H9 (cell line): ENCODE measurements around the gene AMOT. TPM values are rescaled to one million over a fixed set of nuclear protein-coding genes. Genes with fewer than 3 reads are reported as not detected.
A peak's percentile ranks its signal among the peaks of the same experiment; 100 is the strongest.

Experiments
- DNase-seq: peaks from one replicate; pipeline ENCODE4 v3.0.0-alpha.2; 2017
- H2AFZ ChIP-seq: one replicate; pipeline ENCODE4 v1.6.1; 2013; ENCODE audit warnings: mild to moderate bottlenecking, low read length, control low read depth, moderate library complexity
- H2AK5ac ChIP-seq: 2 replicates; pipeline ENCODE4 v1.6.1; 2013; ENCODE audit warnings: low read length, control low read depth, mixed read lengths; ENCODE audit not compliant: insufficient read length
- H2BK120ac ChIP-seq: one replicate; pipeline ENCODE4 v1.6.1; 2013; ENCODE audit warnings: low read depth, mild to moderate bottlenecking, low read length, control low read depth, inconsistent platforms; ENCODE audit not compliant: poor library complexity, severe bottlenecking
- H2BK12ac ChIP-seq: 2 replicates; pipeline ENCODE4 v1.6.1; 2013; ENCODE audit warnings: low read length, control low read depth, mixed read lengths, low read depth; ENCODE audit not compliant: insufficient read length
- H2BK15ac ChIP-seq: 2 replicates; pipeline ENCODE4 v1.6.1; 2013; ENCODE audit warnings: low read depth, low read length, control low read depth
- H2BK20ac ChIP-seq: one replicate; pipeline ENCODE4 v1.6.1; 2013; ENCODE audit warnings: low read depth, mild to moderate bottlenecking, low read length, control low read depth, inconsistent platforms; ENCODE audit not compliant: poor library complexity, severe bottlenecking
- H2BK5ac ChIP-seq: 2 replicates; pipeline ENCODE4 v1.6.1; 2013; ENCODE audit warnings: low read length, control low read depth, mixed read lengths; ENCODE audit not compliant: insufficient read length
- H3K14ac ChIP-seq: 2 replicates; pipeline ENCODE4 v1.6.1; 2013; ENCODE audit warnings: low read length, control low read depth; ENCODE audit not compliant: insufficient read depth
- H3K18ac ChIP-seq: 2 replicates; pipeline ENCODE4 v1.6.1; 2013; ENCODE audit warnings: low read depth, mild to moderate bottlenecking, mixed read lengths, low read length, control low read depth; ENCODE audit not compliant: insufficient read length
- H3K23ac ChIP-seq: 2 replicates; pipeline ENCODE4 v1.6.1; 2013; ENCODE audit warnings: low read length, control low read depth, mixed read lengths, low read depth; ENCODE audit not compliant: insufficient read length
- H3K23me2 ChIP-seq: 2 replicates; pipeline ENCODE4 v1.6.1; 2013; ENCODE audit warnings: low read depth, mild to moderate bottlenecking, mixed read lengths, low read length, control low read depth; ENCODE audit not compliant: insufficient read length, poor library complexity, severe bottlenecking
- H3K27ac ChIP-seq: 2 replicates; pipeline ENCODE4 v1.5.1; 2013; ENCODE audit warnings: low read length, control low read depth, mixed read lengths, low read depth; ENCODE audit not compliant: insufficient read length
- H3K27me3 ChIP-seq: 2 replicates; pipeline ENCODE4 v1.6.1; 2013; ENCODE audit warnings: low read length, control low read depth, inconsistent platforms; ENCODE audit not compliant: insufficient read depth
- H3K4ac ChIP-seq: 2 replicates; pipeline ENCODE4 v1.6.1; 2013; ENCODE audit warnings: low read depth, mild to moderate bottlenecking, control low read depth, inconsistent platforms, low read length, moderate library complexity
- H3K4me1 ChIP-seq: 2 replicates; pipeline ENCODE4 v1.6.1; 2013; ENCODE audit warnings: low read length, control low read depth, inconsistent platforms; ENCODE audit not compliant: insufficient read depth
- H3K4me2 ChIP-seq: 2 replicates; pipeline ENCODE4 v1.6.1; 2013; ENCODE audit warnings: low read length, control low read depth, mixed read lengths; ENCODE audit not compliant: insufficient read length, insufficient read depth
- H3K56ac ChIP-seq: 2 replicates; pipeline ENCODE4 v1.6.1; 2013; ENCODE audit warnings: low read depth, mild to moderate bottlenecking, mixed read lengths, low read length, control low read depth; ENCODE audit not compliant: insufficient read length
- H3K79me1 ChIP-seq: 2 replicates; pipeline ENCODE4 v1.6.1; 2013; ENCODE audit warnings: low read depth, mild to moderate bottlenecking, moderate library complexity, low read length, control low read depth, inconsistent platforms; ENCODE audit not compliant: insufficient read depth, poor library complexity, severe bottlenecking
- H3K79me2 ChIP-seq: 2 replicates; pipeline ENCODE4 v1.6.1; 2013; ENCODE audit warnings: low read length, control low read depth, inconsistent platforms; ENCODE audit not compliant: insufficient read depth
- H3K9ac ChIP-seq: 2 replicates; pipeline ENCODE4 v1.6.1; 2013; ENCODE audit warnings: low read length, control low read depth, mixed read lengths; ENCODE audit not compliant: insufficient read length; ENCODE audit errors: extremely low read depth
- H3K9me3 ChIP-seq: one replicate; pipeline ENCODE4 v1.6.1; 2013; ENCODE audit warnings: low read depth, low read length, inconsistent platforms; ENCODE audit not compliant: control insufficient read depth
- H3T11ph ChIP-seq: one replicate; pipeline ENCODE4 v1.6.1; 2013; ENCODE audit warnings: mild to moderate bottlenecking, low read length, control low read depth, inconsistent platforms
- H4K20me1 ChIP-seq: one replicate; pipeline ENCODE4 v1.6.1; 2013; ENCODE audit not compliant: control insufficient read depth, insufficient read length, insufficient read depth
- H4K5ac ChIP-seq: 2 replicates; pipeline ENCODE4 v1.6.1; 2013; ENCODE audit warnings: low read depth, mild to moderate bottlenecking, mixed read lengths, low read length, control low read depth; ENCODE audit not compliant: insufficient read length
- H4K8ac ChIP-seq: replicated peaks from 2 replicates; pipeline ENCODE4 v1.6.1; 2013; ENCODE audit warnings: low read length, control low read depth, mixed read lengths, low read depth; ENCODE audit not compliant: insufficient read length
- H4K91ac ChIP-seq: 2 replicates; pipeline ENCODE4 v1.6.1; 2013; ENCODE audit warnings: low read depth, mild to moderate bottlenecking, moderate library complexity, mixed read lengths, low read length, control low read depth; ENCODE audit not compliant: insufficient read length
- H3K27ac Mint-ChIP-seq, 3 experiments: 2 replicates in 2 of 3; 3 replicates in 1 of 3; pipeline ENCODE4 v1.8.0; 2020 to 2021; ENCODE audit warnings: mixed read lengths in 3 of 3, mild to moderate bottlenecking in 1 of 3, moderate library complexity in 1 of 3
- H3K27me3 Mint-ChIP-seq: 2 replicates; pipeline ENCODE4 v1.8.0; 2021; ENCODE audit warnings: low read depth, mild to moderate bottlenecking, moderate library complexity, mixed read lengths
- H3K36me3 Mint-ChIP-seq, 3 experiments: 2 replicates in 2 of 3; 3 replicates in 1 of 3; pipeline ENCODE4 v1.8.0; 2020 to 2021; ENCODE audit warnings: low read depth in 3 of 3, mixed read lengths in 3 of 3; ENCODE audit not compliant: insufficient read depth in 1 of 3
- H3K4me1 Mint-ChIP-seq, 2 experiments: 2 replicates each; pipeline ENCODE4 v1.8.0; 2020; ENCODE audit warnings: mixed read lengths in 2 of 2
- H3K4me3 Mint-ChIP-seq, 2 experiments: 2 replicates in 1 of 2; 3 replicates in 1 of 2; pipeline ENCODE4 v1.8.0; 2020 to 2021; ENCODE audit warnings: mild to moderate bottlenecking in 2 of 2, mixed read lengths in 2 of 2, moderate library complexity in 1 of 2
- H3K9me3 Mint-ChIP-seq, 2 experiments: 2 replicates in 1 of 2; 3 replicates in 1 of 2; pipeline ENCODE4 v1.8.0; 2020; ENCODE audit warnings: mild to moderate bottlenecking in 2 of 2, mixed read lengths in 2 of 2, moderate library complexity in 1 of 2
- WGBS: extraction: QIAGEN DNeasy Blood & Tissue Kit; methylation state at CpG from one replicate; pipeline ENCODE4 v1.1.7; 2013; ENCODE audit warnings: missing lambda C conversion rate, low lambda C conversion rate, mixed read lengths; ENCODE audit not compliant: insufficient read length; ENCODE audit errors: extremely low coverage; 5-methylcytosine and 5-hydroxymethylcytosine counted together
- total RNA-seq: library from RNA; stranded (reverse); gene quantifications from 2 replicates; pipeline ENCODE4 v1.2.1, GENCODE V29; 2021
- TF ChIP-seq, protein P1 (sequence below): fragments of 200-600 bp; sonication (generic); conservative IDR thresholded peaks from 3 replicates; pipeline ENCODE4 v1.8.0; 2021; ENCODE audit warnings: antibody characterized with exemption, mild to moderate bottlenecking

The AMOT gene
- total RNA-seq, 1 experiment from 2014 or later: 17.6 TPM

DNA sequence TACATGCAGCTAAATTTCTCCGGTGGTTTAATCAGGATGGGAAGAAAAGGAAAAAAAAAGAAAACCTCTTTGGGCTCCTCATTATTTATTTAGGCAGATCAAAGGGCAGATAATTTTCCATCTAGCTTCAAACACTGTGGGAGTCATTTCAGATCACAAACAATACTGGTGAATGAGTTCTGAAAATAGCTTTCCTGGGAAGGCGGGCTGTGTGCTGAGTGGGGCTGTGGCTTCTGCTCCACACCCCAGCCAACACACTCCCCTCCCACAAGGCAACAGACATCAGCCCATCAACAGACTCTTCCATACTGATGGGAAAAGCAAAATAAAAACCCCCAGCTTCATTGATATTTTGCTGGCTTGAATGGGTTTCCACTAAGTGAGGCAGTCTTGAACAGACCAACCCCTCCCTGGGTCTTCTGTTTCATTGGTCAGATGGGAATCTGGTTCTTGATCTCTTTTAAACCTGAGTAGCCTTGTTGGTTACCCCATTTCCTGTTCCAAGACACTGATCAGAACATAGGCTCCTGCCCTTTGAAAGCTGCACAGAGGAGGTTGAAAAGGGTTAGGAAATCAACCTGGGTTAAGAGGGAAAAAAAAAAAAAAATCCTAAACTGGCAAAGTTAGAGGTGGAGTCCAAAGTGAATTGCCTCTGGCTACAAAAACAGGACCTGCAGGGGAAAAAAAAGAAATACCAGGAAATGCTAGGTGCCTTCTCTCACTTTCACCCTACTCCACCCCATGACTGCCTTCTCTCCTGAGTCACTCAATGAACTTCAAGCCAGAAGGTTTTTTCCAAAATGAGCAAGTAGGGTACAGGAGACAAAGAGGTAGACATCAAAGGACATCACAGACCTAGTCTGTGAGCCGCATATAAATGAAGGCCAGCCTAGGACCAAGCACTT lies 20.0 kb downstream of the AMOT start:
- WGBS: no CpG with 5 or more reads among the region's 3 CpGs
- Histone ChIP-seq H4K5ac (no peak overlapping the region), H3K27me3 (no peaks in the 10 kb centered on the region), H2BK5ac (no peak overlapping the region), H3K4me1 (peaks cover 3% of the 10 kb centered on the region; the same call in 1 of the 2 replicates), H3K79me1 (no peaks in the 10 kb centered on the region), H3K27ac (no peak overlapping the region), H3K4me2 (no peak overlapping the region), H2BK12ac (no peak overlapping the region), H4K8ac (no peak overlapping the region), H4K20me1 (no peaks in the 10 kb centered on the region), H3K79me2 (no peaks in the 10 kb centered on the region), H3K14ac (no peak overlapping the region; the same call in 1 of the 2 replicates), H2BK15ac (no peak overlapping the region), H3K18ac (no peak overlapping the region), H2BK20ac (no peak overlapping the region), H3K56ac (no peak overlapping the region), H3T11ph (no peak overlapping the region), H3K9me3 (no peaks in the 10 kb centered on the region), H3K4ac (no peak overlapping the region), H3K23me2 (no peaks in the 10 kb centered on the region), H2AFZ (no peak overlapping the region), H2BK120ac (no peak overlapping the region), H3K23ac (no peak overlapping the region), H2AK5ac (no peak overlapping the region), H4K91ac (no peak overlapping the region), H3K9ac (no peak overlapping the region)
- H3K27ac Mint-ChIP-seq: peak overlapping the region in 1 of 3 experiments; percentile 44; a peak in 1 of 7 replicates
- TF ChIP-seq, protein P1, sequence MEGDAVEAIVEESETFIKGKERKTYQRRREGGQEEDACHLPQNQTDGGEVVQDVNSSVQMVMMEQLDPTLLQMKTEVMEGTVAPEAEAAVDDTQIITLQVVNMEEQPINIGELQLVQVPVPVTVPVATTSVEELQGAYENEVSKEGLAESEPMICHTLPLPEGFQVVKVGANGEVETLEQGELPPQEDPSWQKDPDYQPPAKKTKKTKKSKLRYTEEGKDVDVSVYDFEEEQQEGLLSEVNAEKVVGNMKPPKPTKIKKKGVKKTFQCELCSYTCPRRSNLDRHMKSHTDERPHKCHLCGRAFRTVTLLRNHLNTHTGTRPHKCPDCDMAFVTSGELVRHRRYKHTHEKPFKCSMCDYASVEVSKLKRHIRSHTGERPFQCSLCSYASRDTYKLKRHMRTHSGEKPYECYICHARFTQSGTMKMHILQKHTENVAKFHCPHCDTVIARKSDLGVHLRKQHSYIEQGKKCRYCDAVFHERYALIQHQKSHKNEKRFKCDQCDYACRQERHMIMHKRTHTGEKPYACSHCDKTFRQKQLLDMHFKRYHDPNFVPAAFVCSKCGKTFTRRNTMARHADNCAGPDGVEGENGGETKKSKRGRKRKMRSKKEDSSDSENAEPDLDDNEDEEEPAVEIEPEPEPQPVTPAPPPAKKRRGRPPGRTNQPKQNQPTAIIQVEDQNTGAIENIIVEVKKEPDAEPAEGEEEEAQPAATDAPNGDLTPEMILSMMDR: no peak
- no peak overlapping the region for H3K4me3 Mint-ChIP-seq
- DNase-seq: no peak
- peaks cover 16 to 17% of the 10 kb centered on the region in 2 experiments for H3K4me1 Mint-ChIP-seq
- no peaks in the 10 kb centered on the region for H3K27me3 Mint-ChIP-seq
- H3K9me3 Mint-ChIP-seq: no peaks in the 10 kb centered on the region
- no peaks in the 10 kb centered on the region for H3K36me3 Mint-ChIP-seq
